ENCODE results near the gene ZNF556.

ZNF556 gene

DNA sequence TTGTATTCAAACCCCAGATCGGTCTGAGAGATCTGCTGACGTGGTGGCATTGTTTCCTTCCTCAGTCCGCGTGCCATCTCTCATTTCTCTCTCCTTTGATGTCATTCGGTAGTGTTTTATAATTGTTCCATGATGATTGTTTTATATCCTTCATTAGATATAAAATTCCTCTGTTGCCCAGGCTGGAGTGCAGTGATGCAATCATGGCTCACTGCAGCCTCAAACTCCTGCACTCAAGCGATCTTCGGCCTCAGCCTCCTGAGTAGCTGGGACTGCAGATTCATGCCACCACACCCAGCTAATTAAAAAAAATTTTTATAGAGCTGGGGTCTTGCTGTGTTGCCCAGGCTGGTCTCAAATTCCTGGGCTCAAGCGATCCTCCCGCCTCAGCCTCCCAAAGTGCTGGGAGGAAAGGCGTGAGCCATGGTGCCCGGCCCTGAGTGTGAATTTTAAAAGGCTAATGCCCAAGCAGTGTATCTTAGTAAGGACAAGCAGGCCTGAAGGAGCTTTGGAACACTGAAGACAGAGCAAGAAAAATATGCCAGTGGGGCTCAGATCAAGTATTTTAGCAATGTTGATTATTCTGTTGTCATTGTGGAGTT, 38.9 kb downstream of the ZNF556 start:
- DNase-seq (ENCODE audit: low read depth in 2 of 2), result no peak

DNA sequence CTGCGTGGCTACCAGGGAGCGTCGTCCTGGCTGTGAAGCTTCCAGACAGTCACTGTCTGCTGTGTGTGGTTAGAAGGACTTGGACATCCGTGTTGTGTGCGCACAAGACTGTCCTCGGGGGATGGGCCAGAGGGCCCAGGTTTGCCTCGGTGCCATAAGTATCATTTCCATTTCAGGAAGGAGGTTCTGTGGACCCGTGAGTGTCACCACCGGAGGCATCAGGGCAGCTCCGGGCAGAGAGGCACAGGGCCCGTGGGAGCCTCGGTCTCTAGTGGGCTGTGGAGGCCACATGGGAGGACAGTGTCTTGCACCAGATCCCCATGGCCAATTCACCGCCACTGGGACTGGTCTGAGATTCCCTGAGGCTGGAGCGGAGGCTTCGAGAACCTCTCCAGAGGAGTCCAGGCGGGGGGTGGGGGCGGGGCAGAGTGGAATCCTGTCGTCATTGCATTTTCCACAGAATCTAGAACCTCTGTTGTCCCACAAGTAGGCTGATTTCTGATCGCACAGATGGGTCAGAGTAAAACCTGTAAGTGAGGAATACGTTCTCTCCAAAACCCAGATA, 39.6 kb downstream of the ZNF556 start:
- no peak for DNase-seq (ENCODE audit: low read depth in 2 of 2)

GRCh38 chr19:2912306-2912705, 45.2 kb downstream of the ZNF556 start:
- DNase-seq (ENCODE audit: low read depth in 2 of 2), result no peak

DNA sequence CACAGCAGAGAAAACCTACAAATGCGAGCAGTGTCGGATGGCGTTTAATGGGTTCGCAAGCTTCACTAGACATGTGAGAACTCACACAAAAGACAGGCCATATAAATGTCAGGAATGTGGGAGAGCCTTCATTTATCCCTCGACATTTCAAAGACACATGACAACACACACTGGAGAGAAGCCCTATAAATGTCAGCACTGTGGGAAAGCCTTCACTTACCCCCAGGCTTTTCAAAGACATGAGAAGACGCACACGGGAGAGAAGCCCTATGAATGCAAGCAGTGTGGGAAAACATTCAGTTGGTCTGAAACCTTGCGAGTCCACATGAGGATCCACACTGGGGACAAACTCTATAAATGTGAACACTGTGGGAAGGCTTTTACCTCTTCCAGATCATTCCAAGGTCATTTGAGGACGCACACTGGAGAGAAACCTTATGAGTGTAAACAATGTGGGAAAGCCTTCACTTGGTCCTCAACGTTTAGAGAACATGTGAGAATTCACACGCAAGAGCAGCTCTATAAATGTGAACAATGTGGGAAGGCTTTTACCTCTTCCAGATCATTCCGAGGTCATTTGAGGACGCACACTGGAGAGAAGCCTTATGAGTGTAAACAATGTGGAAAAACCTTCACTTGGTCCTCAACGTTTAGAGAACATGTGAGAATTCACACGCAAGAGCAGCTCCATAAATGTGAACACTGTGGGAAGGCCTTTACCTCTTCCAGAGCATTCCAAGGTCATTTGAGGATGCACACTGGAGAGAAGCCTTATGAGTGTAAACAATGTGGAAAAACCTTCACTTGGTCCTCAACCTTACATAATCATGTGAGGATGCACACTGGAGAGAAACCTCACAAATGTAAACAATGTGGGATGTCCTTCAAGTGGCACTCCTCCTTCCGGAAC, 50.4 kb downstream of the ZNF556 start:
- DNase-seq (ENCODE audit: low read depth in 2 of 2), result no peak

DNA sequence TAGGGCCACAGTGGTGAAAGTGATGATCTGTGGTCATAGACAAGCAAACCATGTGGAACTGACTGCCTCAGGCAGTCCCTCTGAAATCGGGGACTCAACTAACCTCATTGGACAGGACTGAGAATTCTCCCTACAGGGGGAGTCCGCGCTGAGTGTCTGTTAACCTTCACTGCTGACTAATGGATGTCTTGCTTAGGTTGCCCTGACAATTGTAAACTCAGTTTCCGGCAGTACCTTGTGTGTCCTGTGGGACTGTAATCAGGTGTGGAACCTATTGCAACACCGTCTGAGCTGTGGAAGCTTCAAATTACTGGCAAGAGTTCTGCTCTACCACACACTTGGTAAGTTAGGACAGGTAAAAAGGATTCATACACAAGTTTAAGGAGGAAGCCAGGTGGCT, 55.9 kb downstream of the ZNF556 start:
- DNase-seq (ENCODE audit: low read depth in 2 of 2), result no peak

DNA sequence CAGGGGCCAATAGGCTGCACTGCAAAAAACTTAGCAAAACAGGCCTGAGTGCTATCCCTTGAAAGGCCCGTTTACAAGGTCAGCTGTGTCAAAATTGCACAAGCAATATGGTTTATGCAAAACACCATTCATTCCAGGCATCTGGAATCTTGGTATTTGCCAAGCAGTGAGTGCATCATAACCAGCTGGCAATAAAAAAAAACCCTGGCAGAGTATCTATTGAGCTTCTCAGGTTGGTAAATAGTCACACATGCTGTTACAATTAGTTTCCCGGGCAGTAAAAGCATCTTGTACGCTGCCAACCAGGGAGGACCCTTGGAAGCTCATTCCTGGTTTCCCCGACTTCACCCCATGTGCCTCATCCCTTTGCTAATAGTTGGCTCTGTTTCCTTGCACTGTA, 56.4 kb downstream of the ZNF556 start:
- no peak for DNase-seq (ENCODE audit: low read depth in 2 of 2)

GRCh38 chr19:2926341-2927031, 59.4 kb downstream of the ZNF556 start:
- no peak for DNase-seq (ENCODE audit: low read depth in 2 of 2)

GRCh38 chr19:2927032-2927430, 59.9 kb downstream of the ZNF556 start:
- no peak for DNase-seq (ENCODE audit: low read depth in 2 of 2)

Data from activated CD4-positive, alpha-beta T cell treated with anti-CD3 and anti-CD28 coated beads for 24 hours (primary cell).